ENCODE data around the gene CNTNAP2.

DNA sequence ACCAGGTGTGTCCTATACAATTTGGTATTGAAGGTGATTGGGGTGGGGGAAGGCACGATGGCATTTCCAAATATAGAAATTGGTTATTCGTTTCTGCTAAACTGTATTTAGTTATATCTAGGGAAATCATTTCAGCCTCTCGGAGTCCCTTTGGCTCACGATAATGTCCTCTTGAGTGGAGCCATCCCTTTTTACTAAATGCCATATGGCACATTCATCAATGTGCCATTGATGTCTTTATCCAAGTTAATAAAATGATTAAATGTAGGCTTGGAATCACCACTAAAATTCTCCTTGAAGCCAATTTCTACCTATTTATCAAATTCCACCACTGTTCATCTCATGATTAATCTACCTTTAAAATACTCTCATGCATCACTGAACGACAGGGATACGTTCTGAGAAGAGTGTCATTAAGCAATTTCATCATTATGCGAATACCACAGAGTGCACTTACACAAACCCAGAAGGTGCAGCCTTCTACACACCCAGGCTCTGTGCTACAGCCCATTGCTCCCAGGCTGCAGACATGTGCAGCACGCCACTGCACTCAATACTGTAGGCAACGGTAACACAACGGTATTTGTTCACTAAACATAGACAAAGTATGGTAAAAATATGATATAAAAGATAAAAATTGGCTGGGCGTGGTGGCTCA is 2254.8 kb downstream of the CNTNAP2 start:
- TF ChIP-seq YY1 (IDR thresholded peaks at IDR 0.05; ENCODE audit: insufficient read depth, insufficient read length), result no peak
- TF ChIP-seq ZNF274 (IDR thresholded peaks at IDR 0.05; ENCODE audit: low read depth, low read length), result no peak
